Right cardiac atrium (tissue), 5 donors: Measurements from ENCODE around the gene IL12RB1. TPM values are rescaled to one million over a fixed set of nuclear protein-coding genes. Genes with fewer than 3 reads are reported as not detected.
A peak's percentile ranks its signal among the peaks of the same experiment; 100 is the strongest.

Experiments
- ATAC-seq, 2 donors: fragments of 200-7000 bp; cut with Tn5 transposase; one replicate each; pipeline versions ENCODE4 v1.8.0 to v1.9.1; 2020; ENCODE audit warnings: moderate library complexity in 2 of 2, mild to moderate bottlenecking in 1 of 2
- DNase-seq, 3 donors: peaks; one replicate each; pipeline ENCODE4 v3.0.0-alpha.2; 2020
- H3K27ac ChIP-seq: one replicate; pipeline ENCODE4 v1.5.1; 2013; ENCODE audit warnings: mild to moderate bottlenecking, low read length, control low read depth, moderate library complexity
- H3K27me3 ChIP-seq: one replicate; pipeline ENCODE4 v1.6.1; 2013; ENCODE audit not compliant: control insufficient read depth, insufficient read depth
- H3K4me1 ChIP-seq: one replicate; pipeline ENCODE4 v1.6.1; 2013; ENCODE audit warnings: low read length; ENCODE audit not compliant: control insufficient read depth, insufficient read depth
- H3K4me3 ChIP-seq: one replicate; pipeline ENCODE4 v1.5.1; 2013; ENCODE audit warnings: low read length, control low read depth
- H3K9me3 ChIP-seq: one replicate; pipeline ENCODE4 v1.6.1; 2013; ENCODE audit warnings: low read length; ENCODE audit not compliant: control insufficient read depth
- WGBS: extraction: QIAGEN DNeasy Blood & Tissue Kit; methylation state at CpG from one replicate; pipeline ENCODE4 v1.1.7; 2013; 5-methylcytosine and 5-hydroxymethylcytosine counted together
- intact Hi-C, 4 donors: fragments of 100-400 bp; cut with DNase I; formaldehyde crosslinking; loops; one replicate each; pipeline versions ENCODE4 v1.11.0 to v1.14.0; 2022 to 2023
- polyA plus RNA-seq: library from polyadenylated mRNA; stranded (reverse); fragments of 200-250 nt; gene quantifications from one replicate; pipeline ENCODE4 v1.2.3, GENCODE V29; 2013
- total RNA-seq, 4 donors: library from RNA; stranded (reverse); fragmentation: NEBNext Ultra II Directional; extraction: Animal tissue kit (Norgen Biotek cat#: 25700); gene quantifications; one replicate each; pipeline ENCODE4 v1.2.1, GENCODE V29; 2021
- donor health status: healthy with polysubstance abuse.
- donor health status: DM: no; HTN: yes; CAD: no.
- donor health status: DM: no; HTN: no; CAD: no.
- donor health status: DM: no; HTN: yes; CAD: no; lungs with severe emphysema.
- donor health status: DM: yes; HTN: yes; CAD: no.

IL12RB1 gene
- total and polyA plus RNA-seq, 5 donors = 0.32 to 1.6 (median 0.83) TPM

DNA sequence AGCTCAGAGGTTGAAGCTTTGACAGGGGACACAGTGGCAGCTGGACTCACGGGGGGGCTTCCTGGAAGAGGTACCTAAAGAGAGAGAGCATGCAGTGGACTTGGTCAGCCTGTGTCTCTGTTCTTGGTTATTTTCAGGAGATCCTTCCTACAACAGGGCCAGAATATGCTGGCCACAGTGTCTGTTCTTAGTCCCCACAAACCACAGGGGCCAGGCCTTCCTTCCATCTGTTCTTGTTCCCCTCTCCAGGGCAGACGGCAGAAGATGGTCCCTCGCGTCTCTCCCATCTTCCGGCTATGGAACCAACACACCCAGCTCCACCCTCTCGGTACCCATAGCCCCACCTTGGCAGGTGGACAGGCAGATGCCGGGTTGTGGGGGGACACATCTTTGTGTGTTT, 35.7 kb upstream of the IL12RB1 start:
- Histone ChIP-seq H3K4me1 (peaks cover 2% of the 10 kb centered on the region), H3K4me3 (no peak overlapping the region), H3K9me3 (no peaks in the 10 kb centered on the region), H3K27ac (no peak overlapping the region), H3K27me3 (no peaks in the 10 kb centered on the region)
- ATAC-seq (no peak), DNase-seq (no peak)
- intact Hi-C loops = no loop called here
- 90% methylated on average over 7 of the region's 7 CpGs for WGBS

DNA sequence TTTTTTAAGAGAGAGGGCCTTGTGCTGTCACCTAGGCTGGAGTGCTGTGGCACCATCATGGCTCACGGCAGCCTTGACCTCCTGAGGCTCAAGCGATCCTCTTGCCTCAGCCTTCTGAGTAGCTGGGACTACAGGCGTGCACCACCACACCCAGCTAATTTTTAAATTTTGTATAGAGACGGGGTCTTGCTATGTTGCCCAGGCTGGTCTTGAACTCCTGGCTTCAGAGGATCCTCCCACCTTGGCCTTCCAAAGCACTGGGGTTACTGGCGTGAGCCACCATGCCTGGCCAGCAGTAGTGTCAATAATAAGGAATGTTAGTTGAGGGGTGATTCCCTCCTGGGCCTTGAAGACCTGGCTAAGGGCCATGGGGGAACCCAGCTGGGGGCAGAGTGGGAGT, 34.4 kb upstream of the IL12RB1 start:
- peaks cover 3% of the 10 kb centered on the region for H3K4me1 ChIP-seq
- intact Hi-C loops = no loop called here
- H3K9me3 ChIP-seq = no peaks in the 10 kb centered on the region
- no peak overlapping the region for H3K27ac ChIP-seq
- ATAC-seq (no peak), DNase-seq (no peak)
- 95% methylated on average over 5 of the region's 5 CpGs for WGBS
- H3K27me3 ChIP-seq = no peaks in the 10 kb centered on the region
- H3K4me3 ChIP-seq = no peak overlapping the region

DNA sequence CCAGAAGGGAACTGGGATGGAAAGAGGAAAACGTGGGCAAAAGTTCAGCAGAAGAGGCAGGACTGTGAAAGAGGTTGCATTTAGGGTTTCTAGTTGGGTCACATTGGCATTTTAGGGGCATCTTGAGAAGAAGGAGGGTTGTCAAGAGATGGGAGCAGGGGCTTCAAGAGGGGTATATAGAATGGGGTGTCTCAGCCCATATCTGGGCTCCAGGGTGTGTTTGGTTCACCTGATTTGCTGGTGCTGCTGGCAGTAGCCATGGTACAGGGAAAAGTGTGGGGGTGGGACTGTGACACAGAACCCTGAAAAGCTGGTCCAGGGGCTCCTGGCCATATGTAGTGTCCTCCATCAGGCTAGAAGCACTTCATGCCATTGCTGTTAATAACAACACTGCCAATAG, 33.4 kb upstream of the IL12RB1 start:
- DNase-seq = no peak
- intact Hi-C loops = no loop called here
- peaks cover 3% of the 10 kb centered on the region for H3K4me1 ChIP-seq
- no peak overlapping the region for H3K4me3 ChIP-seq
- no peak overlapping the region for H3K27ac ChIP-seq
- ATAC-seq = no peak
- no peaks in the 10 kb centered on the region for H3K9me3 ChIP-seq
- WGBS = 58% methylated on average over 1 of the region's 1 CpG
- no peaks in the 10 kb centered on the region for H3K27me3 ChIP-seq

DNA sequence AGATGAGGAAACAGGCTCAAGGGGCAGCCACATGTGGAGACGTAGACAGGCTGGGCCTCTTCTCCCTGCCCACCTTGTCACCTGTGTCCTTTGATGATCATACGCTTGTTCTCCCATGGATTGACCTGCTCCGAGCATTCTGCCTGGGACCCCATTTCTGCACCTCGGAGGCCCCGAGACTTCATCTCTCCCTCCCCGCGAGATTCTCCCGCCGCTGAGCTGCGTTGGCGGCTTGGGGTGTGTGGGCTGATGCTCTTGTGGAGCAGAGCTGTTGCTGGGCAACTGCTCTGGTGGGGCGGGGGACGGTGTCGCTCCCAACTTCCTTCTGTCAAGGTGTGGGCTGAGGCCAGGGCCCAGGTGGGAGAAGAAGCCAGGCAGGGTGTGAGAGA, 33.0 kb upstream of the IL12RB1 start:
- Histone ChIP-seq H3K27me3 (no peaks in the 10 kb centered on the region), H3K27ac (no peak overlapping the region), H3K9me3 (no peaks in the 10 kb centered on the region), H3K4me1 (peaks cover 3% of the 10 kb centered on the region), H3K4me3 (no peak overlapping the region)
- intact Hi-C loops = loop anchor here in 3 of 4 donors (5.0 to 10.0 kb wide), 2 partner anchors 33 to 45 kb away; partner anchors contain the start of gene PIK3R2 (in 2 of the 3)
- DNase-seq (no peak), ATAC-seq (no peak)
- WGBS = 82% methylated on average over 14 of the region's 14 CpGs

DNA sequence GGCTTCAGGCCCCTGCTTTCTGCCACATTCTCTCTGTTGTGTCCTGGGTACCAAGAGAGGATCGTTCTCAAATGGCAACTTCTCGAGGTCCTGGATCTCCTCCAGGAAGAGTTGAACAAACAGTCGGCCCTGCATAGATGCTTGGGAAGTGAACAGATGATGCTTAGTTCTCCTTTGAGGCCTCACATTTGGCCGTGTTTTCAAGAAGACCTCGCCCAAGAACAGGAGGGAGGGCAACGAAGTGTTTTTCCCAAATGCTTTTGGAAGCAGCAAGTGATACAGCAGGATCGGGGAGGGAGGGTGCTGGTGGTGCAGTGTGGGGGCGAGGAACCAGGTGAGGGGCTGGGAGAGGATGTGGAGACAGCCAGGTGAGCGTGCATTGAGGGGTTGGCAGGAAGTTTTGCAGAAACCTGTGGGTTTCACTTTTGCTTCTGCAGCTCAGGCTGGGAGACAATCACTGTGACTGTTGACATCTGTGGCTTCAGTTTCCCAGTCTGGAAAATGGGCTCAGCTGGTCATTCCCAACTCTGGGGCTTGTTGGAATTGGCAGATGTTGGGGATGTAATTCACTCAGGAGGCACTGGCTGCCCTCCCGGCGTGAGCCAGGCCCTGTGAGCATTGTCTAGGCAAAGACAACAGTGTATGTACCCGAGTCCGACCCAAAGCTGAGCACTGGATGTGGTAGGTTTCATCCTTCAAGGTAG, 32.4 kb upstream of the IL12RB1 start:
- intact Hi-C loops = loop anchor here in 3 of 4 donors (5.0 to 10.0 kb wide), 2 partner anchors 33 to 46 kb away; partner anchors contain the start of gene PIK3R2 (in 2 of the 3)
- Histone ChIP-seq H3K9me3 (no peaks in the 10 kb centered on the region), H3K4me1 (peaks cover 3% of the 10 kb centered on the region), H3K27me3 (no peaks in the 10 kb centered on the region), H3K27ac (no peak overlapping the region), H3K4me3 (no peak overlapping the region)
- ATAC-seq (no peak), DNase-seq (no peak)
- 47% methylated on average over 13 of the region's 13 CpGs for WGBS

DNA sequence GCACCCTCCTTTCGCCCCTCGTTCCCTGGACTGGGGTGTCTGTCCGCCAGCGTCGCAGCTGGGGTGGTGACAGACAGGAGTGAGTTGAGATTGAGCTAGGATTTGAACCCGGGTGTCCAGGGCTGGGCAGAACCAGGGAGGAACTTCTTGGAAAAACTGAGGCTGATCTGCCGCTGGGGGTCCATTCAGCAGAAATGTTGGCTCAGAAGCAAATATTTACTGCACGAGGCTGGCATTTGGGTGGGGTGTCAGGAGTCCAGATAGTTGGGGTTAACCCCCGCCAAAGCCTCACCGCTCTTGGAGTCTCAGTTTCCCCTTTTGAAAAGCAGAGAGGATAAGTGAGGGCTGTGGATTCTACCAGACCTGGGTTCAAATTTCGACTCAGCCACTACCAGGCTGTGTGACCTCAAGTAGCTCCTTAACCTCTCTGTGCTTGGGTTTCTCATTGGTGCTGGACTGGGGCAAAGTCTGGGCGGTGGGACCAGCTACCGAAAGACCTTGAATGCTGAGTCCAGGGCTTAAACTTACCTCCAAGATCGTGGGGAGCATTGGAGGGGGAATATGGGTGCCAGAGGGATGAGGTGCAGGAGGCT, 31.8 kb upstream of the IL12RB1 start:
- H3K4me3 ChIP-seq = peak overlapping the region; percentile 83
- DNase-seq = no peak
- intact Hi-C loops = loop anchor here in 3 of 4 donors (5.0 to 10.0 kb wide), 2 partner anchors 34 to 46 kb away; partner anchors contain the start of gene PIK3R2 (in 2 of the 3)
- no peak for ATAC-seq
- H3K27ac ChIP-seq = no peak overlapping the region
- H3K27me3 ChIP-seq = no peaks in the 10 kb centered on the region
- H3K4me1 ChIP-seq = peaks cover 3% of the 10 kb centered on the region
- H3K9me3 ChIP-seq = no peaks in the 10 kb centered on the region
- WGBS = 34% methylated on average over 14 of the region's 14 CpGs

DNA sequence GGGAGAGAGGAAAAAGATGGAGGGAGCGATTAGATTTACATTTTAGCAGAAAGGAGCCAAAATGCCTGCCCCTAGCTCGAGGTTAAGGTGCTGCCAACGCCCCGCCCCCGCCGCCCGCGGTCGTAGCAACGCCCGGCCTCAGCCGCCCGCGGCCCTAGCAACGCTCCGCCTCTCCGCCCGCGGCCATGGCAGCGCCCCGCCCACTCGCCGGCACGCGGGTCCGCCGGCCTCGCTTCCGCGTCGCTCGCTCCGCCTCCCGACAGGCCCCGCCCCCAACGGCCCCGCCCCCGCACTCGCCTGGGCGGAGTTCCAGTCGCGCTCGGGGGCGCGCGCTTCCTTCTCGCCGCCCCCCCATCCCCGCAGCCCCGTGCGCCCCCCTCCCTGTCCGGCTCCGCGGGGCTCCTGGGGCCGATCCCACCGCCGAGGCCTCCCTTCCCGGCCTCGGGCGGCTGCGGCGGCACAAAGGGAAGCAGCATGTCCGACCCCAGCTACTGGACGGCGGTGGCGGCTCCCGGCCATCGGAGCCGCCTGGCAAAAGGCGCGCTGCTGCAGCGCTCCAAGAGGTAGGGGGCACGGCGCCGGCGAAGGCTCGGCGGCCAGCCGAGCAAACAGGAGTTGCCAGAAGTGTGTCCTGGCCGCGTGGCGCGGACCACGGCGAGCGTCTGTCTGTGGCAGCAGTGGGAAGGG, 31.1 kb upstream of the IL12RB1 start:
- Histone ChIP-seq H3K4me1 (peaks cover 3% of the 10 kb centered on the region), H3K9me3 (no peaks in the 10 kb centered on the region), H3K4me3 (peak overlapping the region; percentile 83), H3K27me3 (no peaks in the 10 kb centered on the region), H3K27ac (no peak overlapping the region)
- intact Hi-C loops = loop anchor here in 3 of 4 donors (5.0 to 10.0 kb wide), 2 partner anchors 34 to 47 kb away; partner anchors contain the start of gene PIK3R2 (in 2 of the 3)
- 1% methylated on average over 86 of the region's 86 CpGs for WGBS
- DNase-seq = peak; percentile 91 to 97 (median 97)
- ATAC-seq = peak; percentile 94

DNA sequence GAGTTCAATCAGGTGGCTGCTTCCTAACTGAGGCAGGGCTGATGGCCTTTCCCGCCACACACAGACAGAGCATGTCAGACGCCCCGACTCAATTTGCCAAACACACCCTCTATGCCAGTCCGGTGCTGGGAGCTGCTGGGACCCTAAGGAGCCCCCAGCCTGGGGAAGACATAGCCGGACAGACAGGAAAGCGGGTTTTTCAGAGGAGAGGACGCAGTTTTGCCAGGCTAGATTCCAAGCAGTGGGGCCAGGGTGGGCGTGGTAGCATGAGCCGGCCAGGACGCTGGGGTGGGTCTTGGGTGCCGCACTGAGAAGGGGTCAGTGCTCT, 30.6 kb upstream of the IL12RB1 start:
- Histone ChIP-seq H3K4me3 (peak overlapping the region; percentile 83), H3K4me1 (peaks cover 3% of the 10 kb centered on the region), H3K27ac (no peak overlapping the region), H3K9me3 (no peaks in the 10 kb centered on the region), H3K27me3 (no peaks in the 10 kb centered on the region)
- 19% methylated on average over 11 of the region's 11 CpGs for WGBS
- DNase-seq (no peak), ATAC-seq (no peak)
- intact Hi-C loops = loop anchor here in 3 of 4 donors (5.0 to 10.0 kb wide), 2 partner anchors 35 to 47 kb away; partner anchors contain the start of gene PIK3R2 (in 2 of the 3)

DNA sequence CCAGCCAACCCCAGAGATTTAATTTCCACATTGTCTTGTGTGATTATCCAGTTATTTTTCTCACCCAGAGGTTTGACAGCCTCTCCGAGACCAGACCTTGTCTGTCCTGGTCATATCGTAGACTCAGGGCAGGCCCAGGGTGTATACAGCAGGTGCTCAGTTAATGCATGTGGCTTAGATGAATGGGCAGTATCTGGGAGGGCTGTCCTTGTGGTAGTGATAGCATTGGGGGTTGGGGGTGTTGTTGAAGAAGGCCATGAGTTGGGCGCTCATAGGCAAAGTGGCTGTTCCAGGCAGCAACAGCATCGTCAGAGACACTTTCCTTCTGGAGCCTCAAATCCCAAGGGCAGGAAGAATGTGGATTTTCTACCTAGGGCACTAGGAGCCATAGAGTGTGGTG, 27.7 kb upstream of the IL12RB1 start:
- Histone ChIP-seq H3K4me3 (no peak overlapping the region), H3K27me3 (no peaks in the 10 kb centered on the region), H3K4me1 (peaks cover 3% of the 10 kb centered on the region), H3K27ac (no peak overlapping the region), H3K9me3 (no peaks in the 10 kb centered on the region)
- 92% methylated on average over 4 of the region's 4 CpGs for WGBS
- DNase-seq = no peak
- intact Hi-C loops = loop anchor here in 3 of 4 donors (5.0 to 10.0 kb wide), 4 partner anchors 48 to 138 kb away; no protein-coding TSS in a partner anchor
- no peak for ATAC-seq

DNA sequence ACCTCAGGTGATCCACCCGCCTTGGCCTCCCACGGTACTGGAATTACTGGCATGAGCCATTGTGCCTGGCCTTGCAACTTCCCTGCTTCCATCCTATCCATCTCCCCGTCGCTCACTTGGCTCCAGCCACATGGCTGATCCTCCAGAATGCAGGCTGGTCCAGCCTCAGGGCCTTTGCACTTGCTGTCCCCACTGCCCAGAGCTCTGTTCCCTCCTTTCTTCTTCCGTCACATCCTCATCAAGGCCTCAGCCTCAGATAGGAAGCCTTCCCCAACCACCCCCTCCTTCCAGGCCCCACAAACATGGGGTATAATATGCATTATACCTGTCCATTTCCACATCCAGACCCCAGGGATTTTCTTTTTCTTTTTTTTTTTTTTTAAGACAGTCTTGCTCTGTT, 27.1 kb upstream of the IL12RB1 start:
- no peak overlapping the region for H3K27ac ChIP-seq
- no peaks in the 10 kb centered on the region for H3K9me3 ChIP-seq
- no peaks in the 10 kb centered on the region for H3K27me3 ChIP-seq
- 94% methylated on average over 5 of the region's 5 CpGs for WGBS
- intact Hi-C loops = loop anchor here in 3 of 4 donors (5.0 to 10.0 kb wide), 4 partner anchors 48 to 138 kb away; no protein-coding TSS in a partner anchor
- DNase-seq (no peak), ATAC-seq (no peak)
- H3K4me3 ChIP-seq = no peak overlapping the region
- peaks cover 3% of the 10 kb centered on the region for H3K4me1 ChIP-seq
